ENCODE results near the gene BMS1.

GRCh38 chr10:42769173-42769572, 13.4 kb upstream of the BMS1 start:
- TF ChIP-seq CTCF (IDR thresholded peaks at IDR 0.05; ENCODE audit: low read length) (no peak), EZH2 (IDR thresholded peaks at IDR 0.05; ENCODE audit: borderline replicate concordance, low read length) (no peak)

All from OCI-LY1 (cell line).